Activated CD4-positive, alpha-beta T cell treated with anti-CD3 and anti-CD28 coated beads, Interleukin-2, amount 10 ng/mL, durations not matched to agents 24 days and 14 days (primary cell): ENCODE data around the gene ZBTB25. TPM values are rescaled to one million over a fixed set of nuclear protein-coding genes. Genes with fewer than 3 reads are reported as not detected.
"Not testable (repeated sequence)": the region's sequence is repeated elsewhere in the genome, so short reads cannot be mapped to it uniquely, and the experiment has no call there.

Source experiments
- DNase-seq: peaks from one replicate; pipeline ENCODE4 v3.0.0; 2022
- H3K27ac Mint-ChIP-seq: one replicate; pipeline ENCODE4 v1.8.0; 2022; ENCODE audit warnings: mild to moderate bottlenecking, mixed read lengths
- H3K27me3 Mint-ChIP-seq: one replicate; pipeline ENCODE4 v1.8.0; 2022; ENCODE audit warnings: mixed read lengths
- H3K36me3 Mint-ChIP-seq: one replicate; pipeline ENCODE4 v1.8.0; 2022; ENCODE audit warnings: low read depth, mild to moderate bottlenecking, mixed read lengths
- H3K4me1 Mint-ChIP-seq: one replicate; pipeline ENCODE4 v1.8.0; 2021; ENCODE audit warnings: mixed read lengths
- H3K4me3 Mint-ChIP-seq: one replicate; pipeline ENCODE4 v1.8.0; 2022; ENCODE audit warnings: mild to moderate bottlenecking, moderate library complexity, mixed read lengths
- H3K9me3 Mint-ChIP-seq: one replicate; pipeline ENCODE4 v1.8.0; 2021; ENCODE audit warnings: mixed read lengths
- intact Hi-C: fragments of 100-400 bp; cut with micrococcal nuclease; formaldehyde crosslinking; loops from one replicate; pipeline ENCODE4 v1.15.1; 2023
- total RNA-seq: library from RNA; stranded (reverse); gene quantifications from 2 replicates; pipeline ENCODE4 v1.2.3, GENCODE V29; 2022

The ZBTB25 gene
- total RNA-seq, 1 donor from 2014 or later = 22.2 TPM

- Mint-ChIP-seq H3K36me3 (peaks cover 13% of the 10 kb centered on the region), H3K27ac (no peak overlapping the region), H3K27me3 (no peaks in the 10 kb centered on the region), H3K9me3 (no peaks in the 10 kb centered on the region), H3K4me1 (peaks cover 4% of the 10 kb centered on the region), H3K4me3 (no peak overlapping the region)
- no peak for DNase-seq
- intact Hi-C loops = no loop called here
These were observed 27.9 kb upstream of the ZBTB25 start for GRCh38 chr14:64531567-64531966.

GRCh38 chr14:64525354-64525753, 21.7 kb upstream of the ZBTB25 start:
- no peaks in the 10 kb centered on the region for H3K9me3 Mint-ChIP-seq
- peaks cover 27% of the 10 kb centered on the region for H3K36me3 Mint-ChIP-seq
- no peaks in the 10 kb centered on the region for H3K27me3 Mint-ChIP-seq
- H3K4me1 Mint-ChIP-seq = peaks cover 6% of the 10 kb centered on the region
- intact Hi-C loops = no loop called here
- no peak overlapping the region for H3K27ac Mint-ChIP-seq
- DNase-seq = no peak
- H3K4me3 Mint-ChIP-seq = no peak overlapping the region

DNA sequence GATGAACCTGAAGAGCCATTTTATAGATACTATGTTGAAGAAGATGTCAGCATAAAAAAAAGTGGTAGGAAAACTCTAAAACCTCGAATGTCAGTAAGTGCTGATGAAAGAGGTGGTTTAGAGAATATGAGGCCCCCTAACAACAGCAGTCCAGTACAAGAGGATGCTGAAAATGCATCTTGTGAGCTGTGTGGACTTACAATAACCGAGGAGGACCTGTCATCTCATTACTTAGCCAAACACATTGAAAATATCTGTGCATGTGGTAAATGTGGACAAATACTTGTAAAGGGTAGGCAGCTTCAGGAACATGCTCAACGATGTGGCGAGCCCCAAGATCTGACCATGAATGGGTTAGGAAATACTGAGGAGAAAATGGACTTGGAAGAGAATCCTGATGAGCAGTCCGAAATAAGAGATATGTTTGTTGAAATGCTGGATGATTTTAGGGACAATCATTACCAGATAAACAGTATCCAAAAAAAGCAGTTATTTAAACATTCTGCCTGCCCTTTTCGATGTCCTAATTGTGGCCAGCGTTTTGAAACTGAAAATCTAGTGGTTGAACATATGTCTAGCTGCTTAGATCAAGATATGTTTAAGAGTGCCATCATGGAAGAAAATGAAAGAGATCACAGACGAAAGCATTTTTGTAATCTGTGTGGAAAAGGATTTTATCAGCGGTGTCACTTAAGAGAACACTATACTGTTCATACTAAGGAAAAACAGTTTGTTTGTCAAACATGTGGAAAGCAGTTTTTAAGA, 19.1 kb upstream of the ZBTB25 start:
- Mint-ChIP-seq H3K27me3 (no peaks in the 10 kb centered on the region), H3K36me3 (peaks cover 24% of the 10 kb centered on the region), H3K27ac (no peak overlapping the region), H3K4me1 (peaks cover 10% of the 10 kb centered on the region), H3K9me3 (no peaks in the 10 kb centered on the region), H3K4me3 (no peak overlapping the region)
- intact Hi-C loops = no loop called here
- DNase-seq = no peak

GRCh38 chr14:64520699-64521098, 17.1 kb upstream of the ZBTB25 start:
- DNase-seq = no peak
- H3K27me3 Mint-ChIP-seq = no peaks in the 10 kb centered on the region
- peaks cover 14% of the 10 kb centered on the region for H3K36me3 Mint-ChIP-seq
- no peaks in the 10 kb centered on the region for H3K9me3 Mint-ChIP-seq
- H3K4me3 Mint-ChIP-seq = no peak overlapping the region
- no peak overlapping the region for H3K27ac Mint-ChIP-seq
- intact Hi-C loops = no loop called here
- peaks cover 14% of the 10 kb centered on the region for H3K4me1 Mint-ChIP-seq

GRCh38 chr14:64518229-64518628, 14.6 kb upstream of the ZBTB25 start:
- no peak for DNase-seq
- Mint-ChIP-seq H3K4me3 (no peak overlapping the region), H3K4me1 (peaks cover 25% of the 10 kb centered on the region), H3K27me3 (no peaks in the 10 kb centered on the region), H3K27ac (no peak overlapping the region), H3K36me3 (peaks cover 13% of the 10 kb centered on the region), H3K9me3 (no peaks in the 10 kb centered on the region)
- intact Hi-C loops = no loop called here

- DNase-seq, H3K27me3 Mint-ChIP-seq, H3K27ac Mint-ChIP-seq, H3K4me3 Mint-ChIP-seq, intact Hi-C loops, H3K9me3 Mint-ChIP-seq: not testable (repeated sequence)
- H3K36me3 Mint-ChIP-seq = peaks cover 13% of the 10 kb centered on the region
- H3K4me1 Mint-ChIP-seq = peaks cover 26% of the 10 kb centered on the region
These were observed 14.0 kb upstream of the ZBTB25 start for GRCh38 chr14:64517667-64518066.

GRCh38 chr14:64516969-64517368, 13.3 kb upstream of the ZBTB25 start:
- Mint-ChIP-seq H3K4me1 (peaks cover 26% of the 10 kb centered on the region), H3K4me3 (no peak overlapping the region), H3K36me3 (peaks cover 13% of the 10 kb centered on the region), H3K9me3 (no peaks in the 10 kb centered on the region), H3K27ac (no peak overlapping the region), H3K27me3 (no peaks in the 10 kb centered on the region)
- DNase-seq = no peak
- intact Hi-C loops = no loop called here

DNA sequence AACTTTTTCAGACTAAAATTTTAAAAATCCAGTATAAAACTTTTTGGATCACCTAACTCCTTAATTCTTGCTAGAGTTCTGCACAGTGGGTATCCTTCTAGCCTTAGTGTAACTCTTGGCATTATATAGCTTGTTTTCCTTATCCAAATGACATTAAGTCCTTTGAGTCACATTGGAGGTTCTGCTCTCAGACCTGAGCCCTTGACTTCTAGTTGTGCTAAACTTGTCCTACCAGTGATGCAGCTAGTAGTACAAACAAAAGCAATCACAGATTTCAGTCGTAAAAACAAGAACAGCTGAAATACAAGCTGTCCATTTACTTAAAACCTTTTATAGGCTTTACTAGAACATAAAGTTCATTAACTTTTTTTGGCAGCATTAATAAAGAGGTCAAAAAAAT, 11.4 kb upstream of the ZBTB25 start:
- no peak for DNase-seq
- intact Hi-C loops = no loop called here
- no peaks in the 10 kb centered on the region for H3K27me3 Mint-ChIP-seq
- no peak overlapping the region for H3K4me3 Mint-ChIP-seq
- H3K36me3 Mint-ChIP-seq = peaks cover 17% of the 10 kb centered on the region
- H3K4me1 Mint-ChIP-seq = peaks cover 40% of the 10 kb centered on the region
- no peaks in the 10 kb centered on the region for H3K9me3 Mint-ChIP-seq
- no peak overlapping the region for H3K27ac Mint-ChIP-seq

- H3K9me3 Mint-ChIP-seq = no peaks in the 10 kb centered on the region
- H3K4me1 Mint-ChIP-seq = peaks cover 52% of the 10 kb centered on the region
- H3K27ac Mint-ChIP-seq = no peak overlapping the region
- DNase-seq = no peak
- H3K4me3 Mint-ChIP-seq = no peak overlapping the region
- H3K36me3 Mint-ChIP-seq = peaks cover 16% of the 10 kb centered on the region
- no peaks in the 10 kb centered on the region for H3K27me3 Mint-ChIP-seq
- intact Hi-C loops = no loop called here
These were observed 9.6 kb upstream of the ZBTB25 start for GRCh38 chr14:64513271-64513670.

DNA sequence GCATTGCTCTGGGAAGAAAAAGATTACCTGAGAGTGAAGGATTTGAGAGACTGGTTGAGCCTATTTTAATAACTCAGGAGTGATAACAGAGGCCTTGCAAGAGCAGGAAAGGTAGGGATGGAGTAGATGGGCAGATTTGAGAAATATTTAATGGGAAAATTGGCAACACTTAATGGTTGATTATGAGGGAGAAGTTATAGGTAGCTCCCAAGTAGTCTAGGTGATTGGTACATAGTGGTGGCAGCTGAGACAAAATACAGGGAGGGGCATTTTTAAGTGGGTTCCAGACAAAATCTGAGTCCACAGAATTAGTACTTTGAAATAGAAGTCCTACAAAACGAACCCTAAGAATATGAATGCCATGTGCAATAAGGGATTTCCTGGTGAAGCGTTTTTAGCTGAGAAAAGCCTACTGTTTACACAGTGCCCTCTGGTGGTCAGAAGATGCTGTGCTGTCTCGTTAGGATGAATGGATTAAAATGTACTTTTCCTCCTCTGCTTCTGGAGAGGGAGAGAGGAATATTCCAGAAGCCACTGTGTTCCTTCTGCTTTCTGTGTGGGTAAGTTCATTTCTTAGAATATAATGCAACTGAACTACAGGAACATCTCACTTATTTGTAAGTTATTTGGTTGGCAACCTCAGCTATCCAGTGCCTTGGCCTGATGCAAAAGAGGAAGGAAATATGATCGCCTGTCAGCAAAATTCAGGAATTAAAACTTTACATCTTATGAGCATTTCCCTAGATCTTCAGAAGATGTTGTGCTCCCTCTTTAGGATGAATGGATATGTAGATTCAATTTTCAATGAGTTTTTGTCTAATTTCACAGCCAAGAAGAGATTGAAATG, 7.4 kb upstream of the ZBTB25 start:
- H3K4me1 Mint-ChIP-seq = peaks cover 59% of the 10 kb centered on the region
- no peaks in the 10 kb centered on the region for H3K9me3 Mint-ChIP-seq
- intact Hi-C loops = loop anchor here (1.0 to 2.0 kb wide), 3 partner anchors 8 to 167 kb away; partner anchors contain the start of genes AKAP5 and ZBTB25
- peak overlapping the region; percentile 84 for H3K27ac Mint-ChIP-seq
- no peaks in the 10 kb centered on the region for H3K27me3 Mint-ChIP-seq
- peaks cover 19% of the 10 kb centered on the region for H3K36me3 Mint-ChIP-seq
- H3K4me3 Mint-ChIP-seq = peak overlapping the region; percentile 58
- peak; percentile 92 for DNase-seq

- no peaks in the 10 kb centered on the region for H3K9me3 Mint-ChIP-seq
- no peaks in the 10 kb centered on the region for H3K27me3 Mint-ChIP-seq
- intact Hi-C loops = loop anchor here (5.0 kb wide), 2 partner anchors 478 to 657 kb away; partner anchors contain the start of genes FNTB and SYNE2
- H3K27ac Mint-ChIP-seq = peak overlapping the region; percentile 75
- H3K4me1 Mint-ChIP-seq = peaks cover 61% of the 10 kb centered on the region
- DNase-seq = peak; percentile 55
- H3K4me3 Mint-ChIP-seq = peak overlapping the region; percentile 94
- H3K36me3 Mint-ChIP-seq = peaks cover 28% of the 10 kb centered on the region
These were observed 5.4 kb upstream of the ZBTB25 start for GRCh38 chr14:64509036-64509435.

- Mint-ChIP-seq H3K9me3 (no peaks in the 10 kb centered on the region), H3K27ac (peak overlapping the region; percentile 95), H3K36me3 (peaks cover 25% of the 10 kb centered on the region), H3K4me1 (peaks cover 57% of the 10 kb centered on the region), H3K4me3 (peak overlapping the region; percentile 94), H3K27me3 (peaks cover 1% of the 10 kb centered on the region)
- intact Hi-C loops = loop anchor here (5.0 kb wide), 2 partner anchors 479 to 656 kb away; partner anchors contain the start of genes FNTB and SYNE2
- peak; percentile 54 for DNase-seq
These were observed 4.7 kb upstream of the ZBTB25 start for GRCh38 chr14:64508215-64508776.

- H3K27me3 Mint-ChIP-seq = peaks cover 1% of the 10 kb centered on the region
- intact Hi-C loops = loop anchor here (5.0 kb wide), 2 partner anchors 480 to 655 kb away; partner anchors contain the start of genes FNTB and SYNE2
- H3K9me3 Mint-ChIP-seq = no peaks in the 10 kb centered on the region
- peak overlapping the region; percentile 94 for H3K4me3 Mint-ChIP-seq
- DNase-seq = peak; percentile 65
- H3K36me3 Mint-ChIP-seq = peaks cover 28% of the 10 kb centered on the region
- peak overlapping the region; percentile 100 for H3K27ac Mint-ChIP-seq
- H3K4me1 Mint-ChIP-seq = peaks cover 57% of the 10 kb centered on the region
These were observed 3.9 kb upstream of the ZBTB25 start for GRCh38 chr14:64507376-64508156.
